Measurements from ENCODE around the gene PLEKHG1.

Gene PLEKHG1

GRCh38 chr6:150599199-150600009, at the start of gene PLEKHG1:
TSS of gene PLEKHG1 (plus strand) at chr6:150599885. CDS start at chr6:150733682, 133,797 bp downstream.
- no peak for DNase-seq (ENCODE audit: low read depth, low spot score)

GRCh38 chr6:150550244-150550643, 49.4 kb upstream of the PLEKHG1 start:
- DNase-seq (ENCODE audit: low read depth, low spot score), result no peak

GRCh38 chr6:150557043-150557599, 42.6 kb upstream of the PLEKHG1 start:
- no peak for DNase-seq (ENCODE audit: low read depth, low spot score)

DNA sequence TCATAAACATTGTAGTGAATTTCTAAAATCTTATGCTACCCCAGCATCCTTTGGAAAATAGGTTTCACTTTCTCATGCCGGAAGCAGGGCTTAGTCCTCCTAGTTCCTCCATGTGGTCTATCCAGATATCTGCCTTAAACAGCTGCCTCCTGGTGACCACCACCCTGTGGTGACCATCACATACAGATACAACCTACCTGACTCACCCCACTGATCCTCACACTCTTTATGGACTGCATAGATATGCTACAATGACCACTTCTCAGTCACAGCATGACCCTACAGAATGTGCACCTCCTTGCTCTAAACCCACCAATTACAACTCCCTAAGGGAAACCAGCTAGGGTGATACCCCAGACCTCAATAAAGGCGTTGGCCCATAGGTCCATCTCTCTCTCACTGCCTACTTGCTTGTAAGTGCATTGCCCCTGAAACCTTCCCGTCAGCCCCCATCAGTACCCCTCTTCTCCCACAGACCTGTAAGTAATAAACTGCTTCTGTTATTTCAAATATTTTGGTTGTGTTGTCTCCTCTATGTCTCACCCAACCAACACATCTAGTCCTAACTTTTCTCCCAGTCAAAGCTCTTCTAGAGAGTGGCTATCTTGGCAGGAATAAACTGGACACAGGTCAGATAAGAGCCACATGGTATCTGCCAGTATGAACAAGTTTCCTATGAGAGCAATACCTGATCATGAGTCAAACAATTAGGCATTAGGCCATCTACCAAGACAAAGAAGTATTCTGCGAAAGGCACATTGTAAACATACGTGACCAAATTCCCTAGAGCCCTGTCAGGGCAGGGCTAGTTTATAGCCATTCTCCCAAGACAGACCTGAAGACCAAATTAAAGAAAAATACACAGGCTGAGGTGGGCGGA, 39.4 kb upstream of the PLEKHG1 start:
- no peak for DNase-seq (ENCODE audit: low read depth, low spot score)

GRCh38 chr6:150560884-150561219, 38.8 kb upstream of the PLEKHG1 start:
- DNase-seq (ENCODE audit: low read depth, low spot score), result no peak

GRCh38 chr6:150565945-150566344, 33.7 kb upstream of the PLEKHG1 start:
- no peak for DNase-seq (ENCODE audit: low read depth, low spot score)

DNA sequence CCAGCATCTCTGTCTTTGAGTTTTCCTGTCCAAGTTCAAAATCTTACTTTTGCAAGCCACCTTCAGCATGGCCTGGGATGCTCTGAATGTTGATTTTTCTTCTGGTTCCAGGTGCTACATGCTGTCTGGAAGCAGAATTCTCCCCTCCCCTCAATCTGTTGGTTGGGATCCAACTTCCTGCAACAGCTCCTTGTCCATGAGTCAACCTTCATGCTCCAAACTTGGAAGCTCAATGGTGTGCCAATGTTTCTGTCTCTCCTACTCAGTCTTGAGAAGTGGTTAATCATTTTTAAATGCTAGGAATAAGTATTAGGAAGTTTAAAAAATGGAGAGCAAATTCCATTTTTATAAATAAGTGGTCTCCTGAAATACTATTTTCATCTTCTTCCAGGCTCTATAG, 33.2 kb upstream of the PLEKHG1 start:
- no peak for DNase-seq (ENCODE audit: low read depth, low spot score)

DNA sequence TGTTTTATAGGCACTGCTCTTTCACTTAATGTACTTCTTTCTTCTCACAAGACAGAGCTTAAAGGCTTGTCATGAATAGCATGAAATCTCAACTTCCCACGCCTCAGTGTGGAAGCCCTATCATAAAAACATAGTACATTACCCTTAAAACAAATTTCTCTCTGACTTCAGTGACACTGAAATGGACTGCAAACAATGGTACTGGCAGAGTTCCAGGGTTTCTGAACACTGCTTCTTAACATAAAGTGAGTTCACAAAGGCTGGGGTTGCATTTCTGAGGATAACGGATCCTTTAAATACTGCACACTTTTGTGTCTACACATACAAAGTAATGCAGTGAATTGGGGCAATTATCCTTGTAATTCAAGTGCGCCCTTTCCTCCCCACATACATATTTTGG, 32.3 kb upstream of the PLEKHG1 start:
- no peak for DNase-seq (ENCODE audit: low read depth, low spot score)

DNA sequence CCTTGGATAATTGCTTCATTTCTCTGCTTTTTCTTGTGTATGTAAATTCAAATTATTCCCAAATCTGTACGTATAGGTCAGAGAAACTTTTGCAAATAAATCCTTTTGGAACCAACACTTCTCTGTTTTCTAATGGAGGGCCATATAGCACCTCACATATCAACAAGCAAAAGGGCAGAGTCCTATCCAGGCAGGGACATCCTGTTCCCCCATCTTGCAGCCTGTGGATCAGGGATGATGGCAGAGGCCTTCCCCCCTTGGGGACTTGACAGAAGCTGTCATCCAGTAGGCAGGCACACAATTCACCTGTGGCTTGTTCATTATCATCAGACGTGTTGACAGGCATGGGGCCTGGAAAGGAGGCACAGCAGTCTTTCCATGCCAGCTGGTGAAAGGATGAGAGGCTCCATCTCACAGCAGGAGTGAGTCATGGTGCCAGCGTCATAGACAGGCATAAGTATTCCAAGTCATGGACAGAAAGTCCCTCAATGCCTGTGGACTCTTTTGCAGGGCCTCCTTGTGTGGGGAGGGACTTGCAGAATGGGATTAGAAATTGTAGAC, 31.8 kb upstream of the PLEKHG1 start:
- no peak for DNase-seq (ENCODE audit: low read depth, low spot score)

- DNase-seq (ENCODE audit: low read depth, low spot score), result no peak
Observed at GRCh38 chr6:150568560-150568959, 31.1 kb upstream of the PLEKHG1 start.

GRCh38 chr6:150569161-150569560, 30.5 kb upstream of the PLEKHG1 start:
- DNase-seq (ENCODE audit: low read depth, low spot score), result no peak

GRCh38 chr6:150573041-150573681, 26.5 kb upstream of the PLEKHG1 start:
- DNase-seq (ENCODE audit: low read depth, low spot score), result no peak

DNA sequence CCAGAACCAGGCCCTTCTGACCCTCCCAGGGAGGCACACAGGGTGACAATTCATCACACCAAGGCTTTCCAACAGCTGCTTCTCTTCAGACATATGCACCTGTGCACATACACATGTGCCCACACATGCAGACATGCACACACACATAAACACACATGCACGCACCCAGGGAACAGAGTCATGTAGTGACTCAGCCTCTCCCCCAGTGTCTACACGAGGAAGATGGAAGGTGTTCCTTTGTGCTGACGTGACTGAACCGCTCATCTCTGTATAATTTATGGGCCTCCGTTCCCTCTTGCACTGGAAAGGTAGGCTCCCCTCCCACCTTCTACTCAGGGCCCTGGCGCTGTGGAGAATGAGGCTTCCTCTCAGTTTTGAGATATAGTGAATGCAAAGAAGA, 23.8 kb upstream of the PLEKHG1 start:
- DNase-seq (ENCODE audit: low read depth, low spot score), result no peak

- DNase-seq (ENCODE audit: low read depth, low spot score), result no peak
Observed at GRCh38 chr6:150576651-150577226, 22.9 kb upstream of the PLEKHG1 start.

DNA sequence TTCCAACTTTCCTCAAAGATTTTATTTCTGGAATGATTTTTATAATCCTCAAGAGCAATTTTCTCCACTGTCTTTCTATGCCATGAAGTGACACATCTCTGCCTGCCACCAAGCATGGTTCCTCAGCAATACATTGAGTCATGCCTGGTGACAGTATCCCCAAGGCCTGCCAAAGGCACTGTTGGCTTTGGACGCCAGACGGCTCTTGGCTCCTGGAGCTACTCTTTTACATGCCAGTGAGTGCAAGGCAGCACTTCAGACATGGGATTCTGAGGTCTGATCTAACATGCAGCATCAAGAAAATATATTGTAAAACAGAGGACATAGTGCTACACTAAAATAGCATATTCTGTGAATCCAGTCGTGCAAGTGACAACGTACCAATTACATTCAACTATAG, 20.1 kb upstream of the PLEKHG1 start:
- DNase-seq (ENCODE audit: low read depth, low spot score), result no peak

DNA sequence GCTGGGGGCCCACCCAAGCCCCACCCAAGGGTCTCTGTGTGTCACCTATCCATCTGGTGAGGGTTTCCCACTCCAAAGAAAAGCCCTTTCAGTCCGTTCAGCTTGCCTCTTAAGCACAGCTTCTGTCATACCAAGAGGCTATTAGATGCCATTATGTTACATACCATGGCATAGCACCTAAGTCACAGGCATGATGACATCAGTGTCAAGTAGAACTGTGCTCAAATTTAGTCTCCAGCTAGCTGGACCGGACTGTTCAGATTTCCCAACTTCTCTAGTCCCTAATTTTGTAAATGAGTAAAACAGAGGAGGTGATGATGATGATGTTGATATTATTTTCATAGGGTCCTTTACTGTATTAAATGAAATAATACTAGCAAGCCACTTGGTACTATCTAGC, 19.2 kb upstream of the PLEKHG1 start:
- DNase-seq (ENCODE audit: low read depth, low spot score), result no peak

- no peak for DNase-seq (ENCODE audit: low read depth, low spot score)
Observed at GRCh38 chr6:150584065-150584464, 15.6 kb upstream of the PLEKHG1 start.

- DNase-seq (ENCODE audit: low read depth, low spot score), result no peak
Observed at GRCh38 chr6:150584596-150584995, 15.1 kb upstream of the PLEKHG1 start.

DNA sequence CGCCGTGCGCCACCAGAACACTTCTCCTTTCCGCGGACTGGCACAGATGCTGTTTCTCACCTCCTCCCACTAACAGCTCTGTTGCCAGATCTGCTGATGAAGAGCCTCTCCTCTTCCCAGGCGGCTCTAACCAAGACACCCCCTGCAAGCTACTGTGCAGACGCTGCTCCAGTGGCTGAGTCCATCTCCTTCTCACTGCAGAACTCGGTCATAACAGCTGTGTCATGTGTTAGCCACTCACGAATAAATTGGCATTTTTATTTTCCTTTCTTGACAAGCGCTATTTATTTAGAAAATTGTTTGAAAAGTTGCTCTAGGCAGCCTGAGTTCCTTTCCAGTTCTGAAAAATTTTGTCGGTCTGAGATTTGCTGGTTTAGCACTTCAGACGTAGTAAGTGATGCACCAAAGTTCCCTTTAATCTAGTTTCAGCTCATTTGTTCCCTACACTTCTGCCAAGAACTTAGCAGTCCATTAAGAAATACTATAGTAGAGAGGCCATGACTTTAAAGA, 12.8 kb upstream of the PLEKHG1 start:
- no peak for DNase-seq (ENCODE audit: low read depth, low spot score)

DNA sequence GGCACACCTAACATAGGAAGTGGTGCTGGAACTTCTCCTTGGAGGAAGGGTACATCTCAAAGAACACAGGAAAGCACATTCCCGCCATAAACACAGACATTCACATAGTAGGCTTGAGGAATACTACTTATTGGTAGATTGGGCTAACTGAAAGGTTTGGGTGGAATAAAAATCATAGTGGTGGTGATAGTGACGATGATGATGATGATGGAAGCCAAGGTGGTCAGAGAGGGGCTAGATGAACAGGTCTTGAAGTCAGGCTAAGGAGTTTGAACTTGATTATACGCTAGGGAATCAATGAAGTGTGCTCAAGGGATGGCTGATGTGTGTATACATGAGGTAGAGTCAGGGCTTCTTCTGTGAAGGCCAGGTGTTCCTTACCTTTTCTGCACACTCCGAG, 12.0 kb upstream of the PLEKHG1 start:
- no peak for DNase-seq (ENCODE audit: low read depth, low spot score)

DNA sequence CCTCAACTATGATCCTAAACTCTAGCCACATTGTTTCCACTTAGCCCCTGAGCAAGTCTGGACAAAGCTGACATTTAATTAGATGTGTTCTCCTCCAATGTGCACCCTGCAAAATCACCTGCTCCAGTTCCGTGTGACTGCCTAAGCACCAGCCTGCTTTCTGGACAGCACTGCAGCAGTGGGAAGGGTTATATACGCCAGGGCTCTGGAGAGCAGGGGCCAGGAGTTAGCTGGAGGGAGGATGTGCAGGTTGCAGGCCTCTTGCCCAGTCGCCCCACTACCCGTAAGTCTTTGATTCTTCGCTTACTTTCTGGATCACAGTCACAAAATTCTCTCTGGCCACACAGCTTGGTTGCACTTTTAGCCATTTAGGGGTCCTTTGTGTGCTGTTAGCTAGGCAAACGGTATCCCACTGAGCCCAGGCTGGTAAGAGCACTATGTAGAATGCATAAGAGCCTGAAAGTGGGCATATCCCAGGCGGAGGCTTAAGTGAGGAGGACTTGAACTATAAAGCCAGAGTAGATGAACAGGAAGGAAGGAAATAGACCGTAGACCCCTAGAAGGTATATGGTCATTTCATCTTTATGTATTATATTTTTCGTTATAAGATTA, 10.7 kb upstream of the PLEKHG1 start:
- DNase-seq (ENCODE audit: low read depth, low spot score), result no peak

Data from iPS DF 19.7 (cell line).